Measurements from ENCODE around the gene TRAPPC4.
A peak's percentile ranks its signal among the peaks of the same experiment; 100 is the strongest.
"Not testable (repeated sequence)": the region's sequence is repeated elsewhere in the genome, so short reads cannot be mapped to it uniquely, and the experiment has no call there.

Gene TRAPPC4

GRCh38 chr11:119057000-119057769 is 38.6 kb downstream of the TRAPPC4 start, which contains the start of gene HYOU1:
HYOU1 (minus strand) TSS chr11:119057205; CDS start chr11:119056160, 1,045 bp downstream.
- H3K36me3 ChIP-seq, result peaks cover 31% of the 10 kb centered on the region
- H3K4me1 ChIP-seq, result peaks cover 4% of the 10 kb centered on the region; the same call in 1 of the 2 replicates
- peak within 1 kb of the TSS; percentile 94 for H3K4me3 ChIP-seq (ENCODE audit: low read depth, low read length)
- peak; percentile 18 for TF ChIP-seq CTCF (IDR thresholded peaks at IDR 0.05; ENCODE audit: low read depth, low read length)
- no peaks in the 10 kb centered on the region for H3K27me3 ChIP-seq
- H3K9me3 ChIP-seq, result no peaks in the 10 kb centered on the region
- peak; percentile 100 for DNase-seq

GRCh38 chr11:119059128-119059527 is 40.6 kb downstream of the TRAPPC4 start:
- H3K36me3 ChIP-seq, result peaks cover 12% of the 10 kb centered on the region
- H3K9me3 ChIP-seq; H3K4me1 ChIP-seq; H3K4me3 ChIP-seq (ENCODE audit: low read depth, low read length); H3K27me3 ChIP-seq; DNase-seq: not testable (repeated sequence)

GRCh38 chr11:119061256-119061655 is 42.7 kb downstream of the TRAPPC4 start:
- Histone ChIP-seq H3K9me3 (no peaks in the 10 kb centered on the region), H3K36me3 (no peaks in the 10 kb centered on the region), H3K4me3 (ENCODE audit: low read depth, low read length) (no peak overlapping the region), H3K27me3 (no peaks in the 10 kb centered on the region), H3K4me1 (no peaks in the 10 kb centered on the region)
- TF ChIP-seq CTCF (IDR thresholded peaks at IDR 0.05; ENCODE audit: low read depth, low read length), result no peak
- no peak for DNase-seq

GRCh38 chr11:119062779-119063178 is 44.2 kb downstream of the TRAPPC4 start:
- TF ChIP-seq CTCF (IDR thresholded peaks at IDR 0.05; ENCODE audit: low read depth, low read length), result no peak
- H3K27me3 ChIP-seq, result no peaks in the 10 kb centered on the region
- H3K9me3 ChIP-seq, result no peaks in the 10 kb centered on the region
- DNase-seq, result no peak
- H3K4me3 ChIP-seq (ENCODE audit: low read depth, low read length), result no peak overlapping the region
- no peaks in the 10 kb centered on the region for H3K36me3 ChIP-seq
- H3K4me1 ChIP-seq, result no peaks in the 10 kb centered on the region

- no peaks in the 10 kb centered on the region for H3K4me1 ChIP-seq
Observed at GRCh38 chr11:119065369-119065768, 46.8 kb downstream of the TRAPPC4 start.

More at GRCh38 chr11:119065369-119065768, 46.8 kb downstream of the TRAPPC4 start:
- H3K27me3 ChIP-seq, result no peaks in the 10 kb centered on the region
- TF ChIP-seq CTCF (IDR thresholded peaks at IDR 0.05; ENCODE audit: low read depth, low read length), result peak; percentile 75
- H3K36me3 ChIP-seq, result peaks cover 4% of the 10 kb centered on the region; the same call in 1 of the 2 replicates
- peak; percentile 52 for DNase-seq
- H3K9me3 ChIP-seq, result no peaks in the 10 kb centered on the region
- no peak overlapping the region for H3K4me3 ChIP-seq (ENCODE audit: low read depth, low read length)

All from BE2C (cell line).